Measurements from ENCODE around the gene LARGE2.

- TF ChIP-seq, protein P1, sequence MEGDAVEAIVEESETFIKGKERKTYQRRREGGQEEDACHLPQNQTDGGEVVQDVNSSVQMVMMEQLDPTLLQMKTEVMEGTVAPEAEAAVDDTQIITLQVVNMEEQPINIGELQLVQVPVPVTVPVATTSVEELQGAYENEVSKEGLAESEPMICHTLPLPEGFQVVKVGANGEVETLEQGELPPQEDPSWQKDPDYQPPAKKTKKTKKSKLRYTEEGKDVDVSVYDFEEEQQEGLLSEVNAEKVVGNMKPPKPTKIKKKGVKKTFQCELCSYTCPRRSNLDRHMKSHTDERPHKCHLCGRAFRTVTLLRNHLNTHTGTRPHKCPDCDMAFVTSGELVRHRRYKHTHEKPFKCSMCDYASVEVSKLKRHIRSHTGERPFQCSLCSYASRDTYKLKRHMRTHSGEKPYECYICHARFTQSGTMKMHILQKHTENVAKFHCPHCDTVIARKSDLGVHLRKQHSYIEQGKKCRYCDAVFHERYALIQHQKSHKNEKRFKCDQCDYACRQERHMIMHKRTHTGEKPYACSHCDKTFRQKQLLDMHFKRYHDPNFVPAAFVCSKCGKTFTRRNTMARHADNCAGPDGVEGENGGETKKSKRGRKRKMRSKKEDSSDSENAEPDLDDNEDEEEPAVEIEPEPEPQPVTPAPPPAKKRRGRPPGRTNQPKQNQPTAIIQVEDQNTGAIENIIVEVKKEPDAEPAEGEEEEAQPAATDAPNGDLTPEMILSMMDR (IDR thresholded peaks at IDR 0.05): no peak
- TF ChIP-seq POLR2A (IDR thresholded peaks at IDR 0.05): no peak
- TF ChIP-seq EP300 (IDR thresholded peaks at IDR 0.05): no peak
- peak in 1 of 3 donors; percentile 36 for TF ChIP-seq POLR2AphosphoS5 (IDR thresholded peaks at IDR 0.05)
Observed at GRCh38 chr11:45930951-45931570, 8.6 kb downstream of the LARGE2 start.

All from suprapubic skin (tissue), 4 donors.